NCI-H2029 treated with DMSO at 0.1 percent for 48 hours (cell line): ENCODE results near the gene PLAGL2.

Source experiments
- DNase-seq: peaks from one replicate; lab custom pipeline; 2025; lab: John Stamatoyannopoulos, UW

PLAGL2 gene

DNA sequence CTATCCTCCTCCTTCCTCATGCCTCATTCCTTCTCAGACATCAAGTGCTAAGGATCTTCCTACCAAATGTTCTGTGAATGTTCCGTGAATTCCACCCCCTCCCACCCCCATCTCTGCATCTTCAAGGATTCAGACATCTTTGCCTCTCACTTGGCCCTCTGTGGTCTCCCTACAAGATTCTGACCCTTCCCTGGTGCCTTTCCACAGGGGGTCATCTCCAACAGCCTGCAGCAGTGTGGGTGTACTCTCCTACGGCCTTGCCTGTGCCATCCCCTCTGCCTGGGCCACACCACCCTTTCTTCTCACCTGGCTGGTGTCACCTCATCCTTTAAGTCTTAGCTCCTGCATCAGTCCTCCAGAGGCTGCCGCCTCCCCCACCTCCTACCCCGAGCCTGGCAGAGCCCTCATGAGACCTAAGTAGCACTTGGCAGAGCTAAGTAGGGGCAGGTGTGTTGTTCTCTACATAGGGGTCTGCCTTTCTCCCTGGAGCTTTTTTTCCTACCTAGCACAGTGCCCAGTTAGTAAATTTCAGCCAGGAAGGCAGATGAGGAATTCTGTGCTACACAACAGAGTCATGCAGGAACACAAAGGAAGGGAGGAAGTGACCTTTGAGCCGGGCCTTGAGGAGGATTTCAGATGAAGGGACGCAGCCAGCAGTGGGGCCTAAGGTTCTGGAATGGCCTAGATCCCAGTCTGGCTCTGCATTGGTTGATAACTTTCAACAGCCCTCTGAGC is 55.0 kb downstream of the PLAGL2 start:
- no peak for DNase-seq

DNA sequence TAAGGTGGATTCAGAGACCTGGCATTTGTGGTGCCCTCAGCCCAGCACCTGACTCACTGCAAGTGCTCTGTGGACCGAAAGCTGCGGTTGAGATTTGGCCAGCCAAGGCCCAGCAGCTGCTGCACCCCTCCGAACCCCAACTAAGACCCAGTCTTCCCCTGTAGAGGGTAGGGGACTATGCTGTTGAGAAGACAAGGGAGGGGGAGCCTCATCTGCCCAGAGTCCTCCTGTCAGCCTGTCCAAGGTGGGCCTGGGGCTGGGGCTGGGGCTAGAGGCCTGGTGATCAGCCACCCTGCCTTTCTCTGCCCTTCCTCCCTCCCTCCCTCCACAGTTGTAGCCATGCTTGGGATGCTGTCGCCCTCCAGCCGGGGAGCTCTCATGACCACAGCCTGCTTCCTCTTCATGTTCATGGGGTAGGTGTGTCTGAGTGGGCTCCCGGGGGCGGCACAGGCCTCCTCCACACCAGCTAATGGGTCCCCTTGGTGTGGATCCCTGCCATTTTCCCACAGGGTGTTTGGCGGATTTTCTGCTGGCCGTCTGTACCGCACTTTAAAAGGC is 57.2 kb downstream of the PLAGL2 start:
- DNase-seq: no peak

DNA sequence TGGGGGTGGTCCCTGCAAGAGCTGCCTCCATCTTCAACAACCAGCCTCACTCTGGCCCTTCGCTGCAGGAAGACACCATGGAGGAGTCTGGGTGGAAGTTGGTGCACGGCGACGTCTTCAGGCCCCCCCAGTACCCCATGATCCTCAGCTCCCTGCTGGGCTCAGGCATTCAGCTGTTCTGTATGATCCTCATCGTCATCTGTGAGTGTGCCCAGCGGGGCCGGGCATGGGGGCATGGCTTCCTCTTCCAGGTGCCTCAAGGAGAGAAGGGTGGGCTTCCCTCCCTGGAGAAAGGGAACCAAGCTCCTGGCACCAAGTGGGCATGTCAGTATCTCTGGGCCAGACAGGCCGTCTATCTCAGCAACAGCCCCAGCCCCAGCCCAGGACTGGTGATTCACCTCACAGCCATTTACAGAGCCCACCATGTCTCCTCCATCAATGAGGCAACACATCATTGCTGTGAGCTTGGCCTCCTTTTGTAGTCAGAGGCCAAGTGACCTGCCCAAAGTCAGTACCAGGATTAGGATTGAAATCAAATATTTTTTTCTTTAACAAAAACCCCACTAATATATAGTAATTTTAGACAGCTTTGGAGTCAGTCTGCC is 57.9 kb downstream of the PLAGL2 start:
- DNase-seq: no peak

DNA sequence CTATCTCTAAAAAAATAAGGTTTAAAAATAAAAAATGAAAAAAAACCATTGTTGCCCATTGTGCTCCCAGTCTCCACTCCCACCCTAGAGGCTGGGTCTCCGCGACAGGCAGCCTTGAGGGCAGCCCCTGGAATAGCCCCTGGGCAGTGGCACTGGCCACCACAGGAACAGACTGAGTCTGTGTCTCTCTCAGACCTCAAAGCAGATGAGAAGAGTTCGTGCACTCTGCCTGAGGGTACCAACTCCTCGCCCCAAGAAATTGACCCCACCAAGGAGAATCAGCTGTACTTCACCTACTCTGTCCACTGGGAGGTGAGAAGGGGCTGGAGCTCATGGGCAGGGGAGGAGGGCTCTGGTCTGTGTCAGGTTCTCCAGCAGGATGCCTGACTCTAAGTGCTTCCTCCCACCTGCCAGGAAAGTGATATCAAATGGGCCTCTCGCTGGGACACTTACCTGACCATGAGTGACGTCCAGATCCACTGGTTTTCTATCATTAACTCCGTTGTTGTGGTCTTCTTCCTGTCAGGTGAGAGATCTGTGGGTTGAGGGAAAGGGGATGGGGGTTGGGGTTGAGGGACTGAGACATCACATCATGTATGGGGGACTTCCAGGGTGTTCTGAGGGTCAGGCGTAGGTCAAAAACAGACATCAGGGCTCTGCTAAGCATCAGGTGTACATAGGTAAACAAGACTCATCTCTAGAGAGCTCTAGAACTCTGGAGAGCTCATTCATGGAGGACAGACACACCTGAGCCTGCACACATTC is 62.5 kb downstream of the PLAGL2 start:
- DNase-seq: peak; percentile 96

DNA sequence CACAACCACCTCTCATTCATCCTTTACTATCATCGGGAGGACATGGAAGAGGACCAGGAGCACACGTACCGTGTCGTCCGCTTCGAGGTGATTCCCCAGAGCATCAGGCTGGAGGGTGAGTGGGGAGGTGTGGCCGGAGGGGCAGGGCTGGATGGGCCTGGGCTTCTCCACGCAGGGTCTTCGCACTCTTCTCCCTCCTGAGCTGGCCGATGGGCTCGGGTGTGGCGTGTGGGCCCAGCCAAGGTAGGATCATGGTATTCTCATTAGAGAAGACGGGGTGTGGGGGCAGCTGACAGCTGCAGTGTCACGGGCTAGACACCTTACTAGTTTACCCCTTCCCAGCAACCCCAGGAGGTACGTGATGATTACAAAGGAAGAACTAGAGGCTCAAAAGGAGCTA is 64.6 kb downstream of the PLAGL2 start:
- no peak for DNase-seq
